GM13976 (cell line): Measurements from ENCODE around the gene DDOST.

Source experiments
- DNase-seq: peaks from one replicate; pipeline ENCODE4 v3.0.0; 2012; ENCODE audit warnings: low spot score
- in situ Hi-C: fragments of 300-500 bp; cut with MboI; formaldehyde crosslinking; loops from one replicate; pipeline ENCODE4 v1.12.0; 2022; ENCODE audit warnings: low sequenced_read_pairs, mixed read lengths, inconsistent platforms; ENCODE audit not compliant: unreplicated experiment
- TF ChIP-seq, protein P1 (sequence below): IDR thresholded peaks from 2 replicates; pipeline ENCODE4 v1.5.1; 2012; ENCODE audit warnings: borderline replicate concordance, mild to moderate bottlenecking; ENCODE audit not compliant: insufficient read depth; ENCODE audit errors: extremely low read depth, missing control alignments, control extremely low read depth

DDOST gene

GRCh38 chr1:20633190-20634064 lies 27.7 kb downstream of the DDOST start, which contains the start of gene PINK1:
Gene PINK1 (plus strand): TSS chr1:20633458. CDS start chr1:20633549, 91 bp downstream.
- peak; percentile 92 for DNase-seq
- in situ Hi-C loops, result no loop called here
- TF ChIP-seq, protein P1, sequence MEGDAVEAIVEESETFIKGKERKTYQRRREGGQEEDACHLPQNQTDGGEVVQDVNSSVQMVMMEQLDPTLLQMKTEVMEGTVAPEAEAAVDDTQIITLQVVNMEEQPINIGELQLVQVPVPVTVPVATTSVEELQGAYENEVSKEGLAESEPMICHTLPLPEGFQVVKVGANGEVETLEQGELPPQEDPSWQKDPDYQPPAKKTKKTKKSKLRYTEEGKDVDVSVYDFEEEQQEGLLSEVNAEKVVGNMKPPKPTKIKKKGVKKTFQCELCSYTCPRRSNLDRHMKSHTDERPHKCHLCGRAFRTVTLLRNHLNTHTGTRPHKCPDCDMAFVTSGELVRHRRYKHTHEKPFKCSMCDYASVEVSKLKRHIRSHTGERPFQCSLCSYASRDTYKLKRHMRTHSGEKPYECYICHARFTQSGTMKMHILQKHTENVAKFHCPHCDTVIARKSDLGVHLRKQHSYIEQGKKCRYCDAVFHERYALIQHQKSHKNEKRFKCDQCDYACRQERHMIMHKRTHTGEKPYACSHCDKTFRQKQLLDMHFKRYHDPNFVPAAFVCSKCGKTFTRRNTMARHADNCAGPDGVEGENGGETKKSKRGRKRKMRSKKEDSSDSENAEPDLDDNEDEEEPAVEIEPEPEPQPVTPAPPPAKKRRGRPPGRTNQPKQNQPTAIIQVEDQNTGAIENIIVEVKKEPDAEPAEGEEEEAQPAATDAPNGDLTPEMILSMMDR, result peak; percentile 99

DNA sequence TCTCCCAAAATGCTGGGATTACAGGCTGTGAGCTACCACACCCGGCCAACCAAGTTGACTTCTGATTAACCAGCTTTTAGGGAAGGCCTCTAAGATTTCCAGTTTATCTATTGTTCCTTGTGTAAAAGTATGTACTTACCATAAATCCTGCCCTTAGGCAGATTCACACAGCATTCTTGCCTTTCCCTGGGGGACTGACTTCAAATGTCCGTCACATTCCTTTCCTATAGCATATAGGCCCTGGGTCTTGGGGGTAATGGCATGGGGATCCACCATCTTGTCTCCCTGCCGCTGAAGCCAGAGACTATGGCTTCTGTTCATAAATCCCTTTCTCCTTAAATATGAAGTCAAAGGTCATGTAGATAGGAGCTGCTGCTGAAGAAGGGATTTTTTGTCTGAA lies 28.8 kb downstream of the DDOST start:
- TF ChIP-seq, protein P1, result no peak
- no peak for DNase-seq
- in situ Hi-C loops, result no loop called here

GRCh38 chr1:20630729-20631128 lies 30.4 kb downstream of the DDOST start:
- TF ChIP-seq, protein P1, result no peak
- no peak for DNase-seq
- in situ Hi-C loops, result no loop called here

- in situ Hi-C loops, result no loop called here
- DNase-seq, result no peak
- TF ChIP-seq, protein P1, result no peak
Observed at GRCh38 chr1:20626524-20626923, 34.6 kb downstream of the DDOST start.

DNA sequence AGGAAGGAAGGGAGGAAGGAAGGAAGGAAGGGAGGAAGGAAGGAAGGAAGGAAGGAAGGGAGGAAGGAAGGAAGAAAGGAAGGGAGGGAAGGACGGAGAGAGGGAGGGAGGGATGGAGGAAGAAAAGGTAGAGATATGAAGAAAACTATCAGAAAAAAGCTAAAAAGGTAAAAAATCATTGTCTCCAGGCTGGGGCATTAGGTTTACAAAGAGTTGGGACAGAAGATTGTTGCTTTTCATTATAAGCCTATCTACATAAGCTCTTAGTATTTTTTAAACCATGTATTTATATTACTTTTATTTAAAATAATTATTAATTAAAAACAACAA lies 35.1 kb downstream of the DDOST start:
- TF ChIP-seq, protein P1, result no peak
- in situ Hi-C loops, result no loop called here
- DNase-seq, result no peak

- in situ Hi-C loops, result no loop called here
- TF ChIP-seq, protein P1, result no peak
- no peak for DNase-seq
Observed at GRCh38 chr1:20625176-20626097, 35.7 kb downstream of the DDOST start.
